HTERT RPE-1 (cell line): Measurements from ENCODE around the gene SHISA9.

Source experiments
- in situ Hi-C: fragments of 300-500 bp; cut with MboI; formaldehyde crosslinking; loops from 4 replicates; pipeline ENCODE4 v1.14.3; 2020; ENCODE audit warnings: low sequenced_read_pairs

Gene SHISA9

DNA sequence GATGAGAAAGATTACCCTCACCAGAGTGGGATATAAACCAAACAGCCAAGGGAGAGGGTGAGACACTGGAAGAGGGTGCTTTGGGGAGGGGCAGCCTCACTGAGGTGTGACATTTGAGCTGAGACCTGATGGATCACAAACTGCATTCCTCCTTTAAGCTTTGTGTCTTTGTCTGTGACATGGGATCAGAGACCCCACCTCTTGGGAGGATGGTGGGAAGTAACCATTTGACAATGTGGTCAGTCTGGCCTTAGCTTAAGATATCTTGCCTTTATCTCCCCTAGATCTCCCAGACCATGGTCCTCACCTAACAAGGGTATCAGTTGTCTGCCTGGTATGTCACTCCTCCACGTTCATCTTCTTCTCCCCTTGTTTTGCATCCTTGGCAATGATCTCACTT, 163.4 kb downstream of the SHISA9 start:
- in situ Hi-C loops: no loop called here

- in situ Hi-C loops: no loop called here
Measured at GRCh38 chr16:13067648-13068047, 166.2 kb downstream of the SHISA9 start.

- in situ Hi-C loops: no loop called here
Measured at GRCh38 chr16:13068912-13069583, 167.7 kb downstream of the SHISA9 start.

DNA sequence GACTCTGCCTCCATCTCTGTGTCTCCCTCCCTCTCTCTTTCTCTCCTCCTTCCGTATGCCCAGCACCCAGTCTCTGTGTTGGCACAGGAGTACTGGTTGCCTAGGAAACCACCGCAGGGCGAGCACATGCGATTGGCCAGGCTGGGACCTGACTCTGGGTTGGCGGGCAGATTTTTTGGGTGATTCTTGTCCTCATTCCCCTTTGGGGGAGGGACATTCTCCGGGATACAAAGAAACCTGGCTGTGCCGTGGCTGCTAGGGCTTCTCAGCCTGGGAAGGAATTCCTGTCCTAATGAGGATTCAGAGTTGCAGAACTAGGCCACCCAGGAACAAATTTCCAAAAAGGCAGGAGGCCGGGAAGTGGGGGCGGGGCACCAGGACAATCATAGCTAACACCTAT, 168.9 kb downstream of the SHISA9 start:
- in situ Hi-C loops: no loop called here

- in situ Hi-C loops: no loop called here
Measured at GRCh38 chr16:13076878-13077277, 175.5 kb downstream of the SHISA9 start.

DNA sequence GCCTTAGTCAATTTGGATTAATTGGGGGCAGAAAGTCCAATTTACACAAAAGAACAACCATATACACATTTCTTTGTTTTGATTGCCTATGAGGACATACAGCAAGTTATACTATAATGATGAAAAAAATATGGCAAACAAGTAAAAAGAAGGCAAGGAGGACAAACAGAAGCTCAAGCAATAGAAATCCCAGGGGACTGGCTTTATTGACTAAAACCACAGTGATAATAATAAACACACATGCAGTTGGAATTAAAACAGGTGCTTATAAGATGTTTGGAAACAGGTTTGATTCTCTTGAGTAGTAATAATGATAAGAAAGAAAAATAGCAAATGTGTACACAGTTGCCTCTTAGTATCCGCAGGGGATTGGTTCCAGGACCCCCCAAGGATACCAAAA, 176.4 kb downstream of the SHISA9 start:
- in situ Hi-C loops: no loop called here

DNA sequence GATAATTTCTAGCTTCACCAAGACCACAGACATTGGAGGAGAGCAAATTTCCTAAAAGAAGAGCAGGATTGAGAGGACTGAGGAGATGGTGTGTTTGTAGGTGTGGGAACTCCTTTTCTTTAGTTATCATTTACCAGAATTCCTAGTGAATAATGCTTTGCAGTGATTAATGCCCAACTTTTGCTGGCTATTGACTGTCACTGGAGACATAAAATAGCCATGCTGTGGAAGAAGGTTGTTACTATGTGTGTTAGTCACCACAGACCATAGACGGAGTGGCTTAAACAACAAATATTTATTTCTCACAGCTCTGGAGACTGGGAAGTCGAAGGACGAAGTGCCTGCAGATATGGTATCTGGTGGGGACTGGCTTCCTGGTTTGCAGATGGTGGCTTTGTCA, 179.1 kb downstream of the SHISA9 start:
- in situ Hi-C loops: no loop called here

DNA sequence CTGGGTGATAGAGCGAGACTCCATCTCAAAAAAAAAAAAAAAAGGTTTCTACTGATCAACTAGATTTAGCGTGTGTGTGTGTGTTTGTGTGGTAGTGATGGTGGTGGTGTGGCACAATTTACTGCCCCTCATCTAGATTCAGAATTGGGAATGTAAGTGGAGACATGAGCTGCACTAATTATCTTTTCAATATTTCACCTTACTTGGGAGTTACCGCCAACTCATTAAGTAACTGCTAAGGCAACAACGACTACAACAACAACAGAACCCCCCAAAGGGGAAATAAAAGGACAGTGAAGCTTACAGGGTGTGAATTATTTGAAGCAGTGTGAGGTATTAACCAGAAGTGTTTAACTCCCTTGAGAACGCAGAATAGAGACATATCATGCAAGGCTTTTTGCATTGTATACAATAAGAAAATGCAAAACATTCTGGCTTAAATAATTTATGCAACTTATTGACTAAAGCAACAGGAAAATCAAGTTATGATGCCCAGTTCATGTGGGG, 180.5 kb downstream of the SHISA9 start:
- in situ Hi-C loops: no loop called here

GRCh38 chr16:13083681-13084080, 182.3 kb downstream of the SHISA9 start:
- in situ Hi-C loops: no loop called here

GRCh38 chr16:13084331-13084730, 182.9 kb downstream of the SHISA9 start:
- in situ Hi-C loops: no loop called here

GRCh38 chr16:13093661-13094060, 192.3 kb downstream of the SHISA9 start:
- in situ Hi-C loops: no loop called here

DNA sequence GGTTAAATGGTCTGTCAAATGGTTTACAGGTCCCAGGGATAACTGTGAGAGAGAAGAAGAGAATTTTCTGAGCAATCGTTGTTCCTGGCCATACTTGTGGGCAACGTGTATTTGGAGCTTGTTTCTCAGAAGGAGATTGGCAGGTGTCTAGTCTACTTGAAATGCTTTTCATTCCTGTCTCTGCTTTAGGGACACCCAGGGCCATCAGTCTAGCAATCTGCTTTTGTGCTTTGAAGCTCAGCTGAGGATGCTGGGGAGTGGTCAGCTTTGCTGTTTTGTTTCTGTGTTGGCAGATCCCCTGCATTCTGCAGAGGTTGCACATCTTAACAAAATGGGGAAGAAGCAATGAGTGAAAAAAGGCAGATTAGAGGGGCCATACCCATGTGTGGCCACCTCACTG, 193.7 kb downstream of the SHISA9 start:
- in situ Hi-C loops: no loop called here

GRCh38 chr16:13098536-13098935, 197.1 kb downstream of the SHISA9 start:
- in situ Hi-C loops: no loop called here

DNA sequence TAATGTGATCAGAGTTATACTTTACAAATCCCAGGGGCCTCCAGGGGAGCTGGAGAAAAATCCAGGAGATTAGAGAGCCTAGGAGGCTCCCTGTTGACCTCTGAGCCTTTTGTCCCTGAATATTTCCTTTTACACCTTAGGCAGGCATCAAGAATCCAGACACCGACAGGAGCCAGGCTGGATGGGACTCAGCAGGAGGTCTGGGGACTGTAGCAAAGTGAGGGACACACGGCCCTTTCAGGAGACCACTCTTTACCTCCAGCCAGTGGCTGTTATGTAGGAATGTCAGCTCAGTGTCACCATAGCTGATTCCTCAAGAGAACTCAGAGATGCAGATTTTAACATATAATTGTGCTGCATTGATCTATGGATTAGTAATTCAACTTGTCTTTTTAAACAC, 198.4 kb downstream of the SHISA9 start:
- in situ Hi-C loops: no loop called here

DNA sequence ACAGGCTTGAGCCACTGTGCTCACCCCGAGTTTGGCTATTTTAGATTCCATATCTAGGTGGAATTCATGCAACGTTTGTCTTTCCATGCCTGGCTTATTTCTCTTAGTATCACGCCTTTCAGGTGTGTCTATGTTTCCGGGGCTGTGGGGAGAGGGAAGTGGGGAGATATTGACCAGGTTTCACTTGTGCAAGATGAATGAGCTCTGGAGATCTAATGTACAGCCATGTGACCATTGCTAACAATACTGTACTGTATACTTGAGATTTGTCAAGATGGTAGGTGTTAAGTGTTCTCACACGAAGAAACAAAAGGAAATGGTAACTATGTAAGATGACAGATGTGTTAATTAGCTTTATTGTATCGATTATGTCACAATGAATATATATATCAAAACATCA, 199.6 kb downstream of the SHISA9 start:
- in situ Hi-C loops: no loop called here

- in situ Hi-C loops: no loop called here
Measured at GRCh38 chr16:13101828-13102227, 200.4 kb downstream of the SHISA9 start.

GRCh38 chr16:13102401-13102800, 201.0 kb downstream of the SHISA9 start:
- in situ Hi-C loops: no loop called here

DNA sequence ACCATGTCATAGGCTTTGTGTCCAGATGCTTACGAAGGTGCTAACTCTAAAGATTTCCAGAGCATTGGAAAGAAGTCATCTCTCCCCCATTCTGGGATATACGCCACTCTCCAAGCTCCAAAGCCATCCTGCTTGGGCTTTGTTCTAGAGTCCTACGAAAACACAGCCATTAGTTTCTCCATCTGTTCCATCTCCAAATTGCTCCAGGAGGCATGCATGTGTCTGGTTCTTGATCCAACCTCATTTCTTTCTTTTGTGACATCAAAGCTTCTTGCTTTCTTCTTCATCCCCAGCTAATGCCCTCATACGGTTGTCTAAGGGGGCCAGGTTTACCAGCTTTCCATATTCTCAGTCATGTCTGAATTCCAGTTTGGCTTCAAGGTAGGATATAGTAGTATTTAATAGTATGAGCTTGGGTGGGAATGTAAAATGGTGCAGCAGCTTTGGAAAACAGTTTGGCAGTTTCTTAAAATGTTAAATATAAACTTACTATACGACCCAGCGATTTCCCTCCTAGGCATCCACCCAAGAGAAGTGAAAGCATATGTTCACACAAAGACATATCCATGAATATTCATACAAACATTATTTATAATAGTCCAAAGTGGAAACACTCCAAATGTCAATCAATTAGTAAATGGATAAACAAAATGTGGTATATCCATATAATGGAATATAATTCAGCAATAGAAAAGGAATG, 202.6 kb downstream of the SHISA9 start:
- in situ Hi-C loops: no loop called here

DNA sequence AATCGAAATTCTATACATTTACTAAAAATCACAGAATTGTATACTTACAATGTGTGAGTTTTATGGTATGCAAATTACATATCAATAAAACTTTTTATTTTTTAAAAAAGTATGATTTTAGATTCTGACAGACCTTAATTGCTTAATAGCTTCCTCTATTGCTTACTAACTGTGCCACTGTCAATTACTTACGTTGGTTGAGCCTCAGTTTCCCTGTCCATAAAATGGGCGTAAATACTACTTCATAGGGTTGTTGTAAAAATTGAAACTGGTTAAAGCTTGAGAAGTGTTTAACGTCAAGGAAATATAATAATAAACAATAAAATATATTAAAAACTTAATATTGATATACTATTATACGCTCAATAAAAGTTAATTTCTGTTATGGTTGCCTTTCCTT, 203.4 kb downstream of the SHISA9 start:
- in situ Hi-C loops: no loop called here

GRCh38 chr16:13105427-13105826, 204.0 kb downstream of the SHISA9 start:
- in situ Hi-C loops: no loop called here

DNA sequence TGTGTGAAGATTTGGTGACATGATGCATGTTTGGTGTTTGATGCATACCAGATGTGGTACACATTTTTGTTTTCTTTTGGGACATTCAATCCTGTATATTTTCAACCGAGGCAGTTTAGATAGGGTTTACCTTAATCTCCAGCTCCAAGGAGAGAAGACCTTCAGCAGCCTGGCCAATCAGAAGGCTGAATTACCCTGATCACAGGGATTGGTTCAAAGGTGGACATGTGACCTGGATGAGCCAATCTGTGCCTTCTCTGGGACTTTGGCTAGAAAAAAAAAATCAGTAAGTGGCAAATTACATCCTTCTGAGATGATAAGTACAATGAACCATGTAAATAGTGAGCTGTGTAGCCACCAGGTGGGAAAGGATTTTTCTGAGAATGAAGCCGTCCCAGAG, 205.1 kb downstream of the SHISA9 start:
- in situ Hi-C loops: no loop called here

GRCh38 chr16:13108126-13108525, 206.7 kb downstream of the SHISA9 start:
- in situ Hi-C loops: no loop called here

DNA sequence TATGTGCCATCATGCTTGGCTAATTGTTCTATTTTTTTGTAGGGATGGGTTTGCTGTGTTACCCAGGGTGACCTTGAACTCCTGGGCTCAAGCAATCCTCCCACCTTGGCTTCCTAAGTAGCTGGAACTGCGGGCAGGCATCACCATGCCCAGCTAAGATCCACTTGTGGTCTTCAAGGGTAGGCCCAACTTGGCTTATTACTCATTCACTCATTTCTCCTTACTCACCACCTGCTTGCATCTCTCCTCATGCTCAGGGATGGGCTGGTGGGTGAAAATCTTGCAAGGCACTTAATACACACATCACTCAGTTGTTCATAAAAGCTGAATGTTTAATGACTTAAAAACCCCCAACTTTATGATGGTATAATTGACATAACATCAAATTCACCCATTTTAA, 207.8 kb downstream of the SHISA9 start:
- in situ Hi-C loops: no loop called here
